ENCODE measurements around the gene HES6.

Gene HES6

DNA sequence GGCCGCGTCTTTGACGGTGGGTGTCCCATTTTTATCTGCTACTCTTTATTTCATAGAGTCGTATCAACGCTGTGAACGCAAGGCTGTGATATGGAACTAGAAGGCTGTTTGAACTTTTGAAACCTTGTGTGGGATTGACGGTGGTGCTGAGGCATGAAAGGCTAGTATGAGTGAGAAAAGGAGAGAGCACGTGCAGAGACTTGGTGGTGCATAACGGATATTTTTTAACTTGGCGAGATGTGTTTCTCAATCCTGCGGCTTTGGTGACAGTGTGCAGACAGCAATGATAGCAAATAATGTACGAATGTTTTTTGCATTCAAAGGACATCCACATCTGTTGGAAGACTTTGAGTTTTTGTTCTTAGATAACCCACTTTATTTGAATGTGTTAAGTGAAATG, 6.2 kb downstream of the HES6 start:
- no peak for DNase-seq (ENCODE audit: low read depth)

DNA sequence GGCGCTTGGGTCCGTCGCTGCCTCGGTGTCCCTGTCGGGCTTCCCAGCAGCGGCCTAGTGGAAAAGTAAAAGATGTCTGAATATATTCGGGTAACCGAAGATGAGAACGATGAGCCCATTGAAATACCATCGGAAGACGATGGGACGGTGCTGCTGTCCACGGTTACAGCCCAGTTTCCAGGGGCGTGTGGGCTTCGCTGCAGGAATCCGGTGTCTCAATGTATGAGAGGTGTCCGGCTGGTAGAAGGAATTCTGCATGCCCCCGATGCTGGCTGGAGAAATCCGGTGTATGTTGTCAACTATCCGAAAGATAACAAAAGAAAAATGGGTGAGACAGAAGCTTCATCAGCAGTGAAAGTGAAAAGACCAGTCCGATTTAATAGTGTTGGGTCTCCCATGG, 8.0 kb downstream of the HES6 start:
- no peak for DNase-seq (ENCODE audit: low read depth)

DNA sequence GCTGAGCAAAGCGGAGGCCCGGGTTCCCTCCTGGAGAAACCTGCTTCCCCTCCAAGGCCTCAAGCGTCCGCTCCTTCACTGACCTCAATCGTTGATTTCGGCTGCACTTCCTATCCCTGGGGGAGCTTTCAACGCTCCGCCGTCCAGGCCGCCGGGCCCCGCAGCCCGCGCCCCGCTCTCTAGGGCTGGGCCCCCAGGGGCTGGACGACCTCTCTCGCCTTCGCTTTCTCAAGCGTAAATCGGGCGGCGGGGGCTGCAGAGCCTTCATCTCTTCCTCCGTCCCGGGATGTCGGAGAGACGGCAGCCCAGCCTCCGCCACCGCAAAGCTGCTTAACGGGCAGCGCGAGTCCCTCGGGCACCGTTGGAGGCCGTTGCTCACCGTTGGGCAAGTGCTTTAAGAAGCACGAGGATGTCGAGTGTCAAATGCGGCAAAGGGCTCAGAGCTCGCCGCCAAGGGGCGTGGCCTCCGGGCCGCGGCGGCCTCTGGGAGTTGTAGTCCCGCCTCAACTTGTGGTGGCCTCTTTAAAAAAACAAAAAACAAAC, 8.5 kb downstream of the HES6 start:
- DNase-seq (ENCODE audit: low read depth) = no peak

DNA sequence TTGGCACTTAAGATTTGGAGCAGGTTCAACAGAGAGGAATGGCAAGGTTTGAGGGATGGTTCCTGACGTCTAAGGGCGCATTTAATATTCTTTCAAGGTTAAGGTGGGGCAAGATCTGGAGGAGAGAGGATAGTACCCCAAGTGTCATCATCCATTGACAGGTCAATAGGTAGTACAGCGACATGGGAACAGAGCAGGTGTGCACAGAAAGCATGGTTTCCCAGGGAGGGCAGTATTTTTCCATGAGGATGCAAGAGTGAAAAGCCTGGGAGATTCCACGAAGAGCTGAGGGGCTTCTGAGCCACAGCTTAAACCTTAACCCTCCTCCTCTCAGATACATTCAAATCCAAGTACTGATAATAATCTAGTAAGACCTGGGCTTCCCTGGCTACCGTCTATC, 9.1 kb downstream of the HES6 start:
- DNase-seq (ENCODE audit: low read depth) = no peak

DNA sequence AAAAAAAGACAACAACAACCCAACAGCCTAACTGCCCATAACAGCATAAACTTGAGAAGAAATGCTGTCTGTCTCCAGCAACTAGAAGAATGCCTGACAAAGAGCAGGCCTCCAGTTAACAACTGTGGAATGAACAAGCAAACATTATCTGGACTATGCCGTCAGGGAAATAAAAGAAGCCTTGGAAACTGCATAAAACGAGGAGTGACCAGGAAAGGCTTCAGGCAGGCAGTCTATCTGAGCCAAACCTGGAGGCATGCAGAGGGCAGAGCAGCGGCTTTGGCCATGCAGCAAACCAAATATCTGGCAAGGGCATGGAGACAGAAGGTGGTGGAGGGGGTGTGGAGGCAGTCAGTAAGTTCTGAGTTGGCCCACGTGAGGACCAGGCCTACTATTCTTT, 11.1 kb downstream of the HES6 start:
- no peak for DNase-seq (ENCODE audit: low read depth)

DNA sequence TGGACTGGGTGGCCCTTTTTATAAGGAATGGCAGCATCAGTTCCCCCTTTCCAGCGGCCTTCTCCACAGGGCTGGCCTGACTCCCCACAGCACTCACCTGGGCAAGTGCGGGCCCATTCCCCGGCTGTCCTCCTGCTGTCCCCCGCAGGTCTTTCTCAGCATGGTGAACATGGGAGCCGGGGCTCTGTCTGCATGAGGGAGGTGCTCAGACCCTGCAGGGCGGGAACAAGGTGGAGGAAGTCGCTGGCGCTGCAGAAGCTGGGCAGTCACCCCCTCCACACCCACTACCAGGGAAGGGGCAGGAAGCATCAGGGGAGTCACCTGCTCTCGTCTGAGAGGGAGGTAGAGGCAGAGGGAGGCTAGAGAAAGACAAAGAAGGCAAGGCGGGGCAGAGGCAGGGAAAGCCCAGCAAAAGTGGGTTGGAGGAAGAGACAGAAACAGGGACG, 12.2 kb downstream of the HES6 start:
- no peak for DNase-seq (ENCODE audit: low read depth)

DNA sequence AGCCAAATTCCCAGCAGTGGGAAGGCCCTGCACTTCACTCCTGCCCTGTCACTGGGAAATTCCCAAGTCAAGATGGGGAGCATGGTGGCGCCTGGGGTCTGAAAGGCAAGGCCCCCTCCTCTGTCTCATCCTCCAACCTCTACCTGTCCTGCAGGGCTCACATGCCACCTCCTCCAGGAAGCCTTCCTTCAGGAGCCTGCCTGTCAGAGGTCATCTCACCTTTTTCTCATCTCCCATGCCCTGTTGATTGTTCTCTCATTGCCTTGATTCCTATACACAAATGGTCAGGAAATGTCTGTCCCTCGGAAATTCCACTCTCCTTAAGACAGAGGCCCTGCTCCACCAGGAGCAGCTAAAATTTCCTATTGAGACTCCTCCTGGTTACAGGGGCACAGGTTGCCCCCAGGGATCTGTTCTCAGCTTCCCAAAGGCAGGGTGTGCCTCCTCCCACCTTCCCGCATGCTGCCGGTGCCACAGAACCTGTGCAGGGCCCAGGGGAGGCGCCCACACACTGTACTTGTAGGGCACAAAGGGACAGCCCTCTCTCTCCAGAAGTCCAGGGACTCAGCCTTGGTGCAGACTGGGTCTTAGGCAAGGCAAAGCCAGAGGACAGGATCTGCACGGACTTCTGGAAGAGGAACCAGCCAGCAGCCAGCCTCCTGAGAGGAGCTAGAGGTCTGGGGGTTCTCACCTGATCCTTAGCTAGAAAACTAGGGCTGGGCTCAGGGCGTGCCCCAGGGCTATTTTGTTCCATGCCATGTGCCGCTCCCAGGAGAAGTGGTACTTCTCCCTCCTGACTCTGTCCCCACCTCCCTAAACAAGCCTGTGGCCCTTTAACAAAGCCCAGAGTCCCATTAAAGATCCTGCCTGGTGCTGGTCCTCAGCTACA, 12.9 kb downstream of the HES6 start:
- no peak for DNase-seq (ENCODE audit: low read depth)

DNA sequence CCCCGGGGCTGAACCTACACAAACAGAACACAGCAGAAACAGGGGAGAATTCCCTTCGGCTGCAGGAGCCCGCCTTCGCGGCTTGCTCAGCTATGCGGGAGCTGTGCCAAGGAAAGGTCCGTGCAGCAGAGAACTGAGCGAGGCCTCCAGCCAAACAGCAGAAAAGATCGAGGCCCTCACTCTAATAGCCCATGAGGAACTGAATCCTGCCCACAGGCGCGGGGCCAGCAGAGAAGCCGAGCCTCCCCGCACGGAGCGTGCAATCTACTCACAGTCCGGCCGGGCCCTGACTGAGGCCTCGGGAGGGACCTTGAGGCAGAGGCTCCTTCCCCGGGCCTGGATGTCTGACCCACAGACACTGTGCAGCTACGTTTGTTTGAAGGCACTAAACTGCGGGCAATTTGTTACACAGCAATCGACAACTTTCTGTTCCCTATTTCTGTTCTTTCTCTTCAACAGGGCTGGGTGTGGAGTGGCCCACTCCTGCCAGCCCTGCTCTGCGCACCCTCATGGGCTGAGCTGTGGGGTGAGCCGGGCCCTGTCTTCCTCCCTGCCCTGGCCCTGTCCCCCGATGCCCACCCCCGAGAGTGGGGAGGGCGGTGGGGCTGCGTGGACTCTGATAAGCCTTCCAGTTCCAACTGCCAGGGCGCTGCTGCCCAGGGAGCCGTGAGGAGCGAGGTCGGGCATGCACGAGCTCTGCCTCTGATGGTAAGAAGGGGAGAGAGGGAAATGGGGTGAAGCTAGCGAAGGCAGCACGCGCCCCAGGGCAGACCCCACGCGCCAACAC, 13.7 kb downstream of the HES6 start:
- DNase-seq (ENCODE audit: low read depth) = no peak

DNA sequence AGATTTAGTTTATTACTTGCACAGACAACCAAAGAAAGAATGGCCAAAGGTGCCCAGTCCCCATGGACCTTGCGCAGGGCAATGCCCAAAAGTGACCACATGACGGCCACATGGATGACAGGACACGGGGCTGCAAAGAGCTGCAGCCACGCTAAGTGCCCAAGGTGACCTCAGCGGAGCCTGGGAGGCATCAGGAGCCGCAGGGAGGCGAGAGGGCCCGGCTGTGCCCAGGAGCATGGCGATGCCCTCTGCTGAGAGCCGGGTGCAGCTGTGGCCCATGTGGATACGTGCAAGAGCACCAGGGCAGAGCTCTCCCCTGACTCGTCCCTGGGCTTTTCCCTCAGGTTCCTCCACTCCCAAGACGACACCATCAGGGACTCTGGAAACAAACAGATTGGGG, 14.7 kb downstream of the HES6 start:
- DNase-seq (ENCODE audit: low read depth) = no peak

DNA sequence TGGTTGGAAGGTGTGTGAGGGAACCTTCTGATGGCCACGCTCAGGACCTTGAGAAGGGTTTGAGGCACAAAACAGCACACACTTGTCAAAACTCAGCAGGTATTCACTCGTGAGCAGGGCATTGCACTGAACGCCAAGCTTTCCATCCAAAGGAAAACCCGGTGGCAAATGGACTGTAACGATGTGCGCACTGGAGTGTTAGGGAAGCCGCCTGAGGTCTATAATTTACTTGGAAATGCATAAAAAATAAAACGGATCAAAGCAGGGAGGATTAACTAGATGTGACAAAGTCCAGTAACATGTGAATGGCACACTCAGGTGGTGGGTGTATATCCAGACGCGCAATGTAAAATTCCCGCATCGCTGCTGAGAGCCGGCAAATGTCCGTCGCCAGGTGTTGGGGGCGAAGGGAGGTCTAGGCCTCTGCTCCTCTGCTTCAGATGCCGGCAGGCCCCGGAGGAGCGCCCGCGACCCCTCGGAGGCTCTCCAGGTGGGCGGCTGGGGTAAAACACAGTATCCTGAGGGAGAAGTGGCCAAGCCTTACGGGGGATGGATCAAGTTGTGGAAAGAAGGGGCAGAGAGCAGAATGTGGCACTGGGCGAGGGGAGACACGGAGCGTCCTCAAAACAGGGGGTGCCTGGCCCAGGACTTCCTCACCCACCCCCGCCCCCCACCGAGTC, 15.3 kb downstream of the HES6 start:
- no peak for DNase-seq (ENCODE audit: low read depth)

DNA sequence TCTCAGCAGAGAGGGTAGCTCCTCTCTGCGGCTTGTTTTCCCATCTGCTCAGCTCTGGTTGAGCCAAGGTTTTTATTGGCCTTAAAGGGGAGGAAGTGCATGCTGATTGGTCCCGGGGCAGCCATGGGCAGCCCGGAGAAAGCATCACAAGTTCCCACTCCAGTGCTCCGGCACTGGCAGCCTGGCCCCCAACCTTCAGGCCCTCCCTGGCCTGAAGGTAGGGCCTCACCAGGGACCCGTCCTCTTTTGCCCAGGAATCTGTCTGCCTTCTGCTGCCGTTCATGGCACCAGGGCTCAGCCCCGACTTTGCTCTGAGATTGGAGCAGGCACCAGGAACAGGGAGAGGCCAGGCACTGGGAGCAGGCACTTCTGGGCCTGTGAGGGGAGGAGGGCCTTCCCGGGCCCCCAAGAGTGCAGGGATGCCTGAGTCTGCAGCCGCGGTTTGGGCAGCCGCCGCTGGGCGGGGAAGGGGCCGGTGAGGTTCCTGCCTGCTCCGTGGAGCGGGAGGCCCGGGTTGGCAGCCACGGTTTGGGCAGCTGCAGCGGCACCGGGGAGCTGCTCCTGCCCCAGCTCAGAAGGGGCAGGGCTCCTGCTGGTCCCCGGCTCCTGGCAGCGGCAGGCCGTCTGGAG, 18.8 kb downstream of the HES6 start:
- no peak for DNase-seq (ENCODE audit: low read depth)

DNA sequence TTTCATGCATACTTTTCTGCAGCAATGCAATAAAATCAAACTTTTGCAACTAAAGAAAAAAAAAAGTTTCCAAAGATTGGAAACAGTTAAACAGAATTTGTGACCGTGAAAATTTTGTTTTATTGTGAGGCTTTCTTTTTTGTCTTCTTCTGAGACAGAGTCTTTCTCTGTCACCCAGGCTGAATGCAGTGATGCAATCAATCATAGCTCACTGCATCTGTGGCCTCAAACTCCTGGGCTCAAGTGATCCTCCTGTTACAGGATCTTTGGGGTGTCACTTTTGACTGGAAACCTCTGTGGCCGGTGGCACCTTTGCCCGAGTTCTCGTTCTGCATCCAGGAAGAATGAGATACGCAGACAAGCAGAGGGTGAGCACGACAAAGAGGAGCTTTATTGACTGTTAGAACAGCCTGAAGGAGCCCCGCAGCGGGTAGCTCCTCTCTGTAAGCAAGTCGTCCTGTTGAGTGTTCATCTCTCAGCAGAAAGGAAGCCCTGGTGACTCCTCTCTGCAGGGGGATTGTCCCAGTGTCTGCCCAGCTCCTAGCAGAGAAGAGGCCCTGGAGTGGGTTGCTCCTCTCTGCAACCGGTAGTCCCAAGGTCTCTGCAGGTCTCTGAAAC, 19.5 kb downstream of the HES6 start:
- no peak for DNase-seq (ENCODE audit: low read depth)

DNA sequence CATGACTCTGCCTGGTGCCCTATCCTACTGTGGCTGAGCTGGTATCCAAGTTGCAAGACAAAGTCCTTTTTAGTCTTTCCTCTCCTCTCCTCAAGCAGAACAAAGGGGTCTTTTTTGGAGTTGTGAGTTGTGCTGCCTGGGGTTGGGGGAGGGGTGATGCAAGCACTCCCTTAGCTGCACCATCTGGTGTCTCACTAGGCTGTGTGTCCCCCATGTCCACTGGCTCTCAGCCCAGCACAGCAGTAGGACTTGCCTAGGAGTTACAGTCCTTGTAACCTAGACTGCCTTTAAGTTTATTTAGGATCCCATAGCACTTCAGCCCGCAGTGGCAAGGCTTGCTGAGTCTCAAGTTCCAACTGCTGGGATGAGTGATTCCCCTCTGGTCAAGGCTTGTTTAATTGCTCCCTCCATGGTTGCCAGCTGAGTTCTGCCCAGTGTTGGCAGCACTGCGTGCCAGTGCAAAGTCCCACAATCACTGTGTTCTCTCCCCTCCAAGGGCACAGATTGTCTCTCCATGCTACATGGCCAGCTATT, 23.1 kb downstream of the HES6 start:
- no peak for DNase-seq (ENCODE audit: low read depth)

DNA sequence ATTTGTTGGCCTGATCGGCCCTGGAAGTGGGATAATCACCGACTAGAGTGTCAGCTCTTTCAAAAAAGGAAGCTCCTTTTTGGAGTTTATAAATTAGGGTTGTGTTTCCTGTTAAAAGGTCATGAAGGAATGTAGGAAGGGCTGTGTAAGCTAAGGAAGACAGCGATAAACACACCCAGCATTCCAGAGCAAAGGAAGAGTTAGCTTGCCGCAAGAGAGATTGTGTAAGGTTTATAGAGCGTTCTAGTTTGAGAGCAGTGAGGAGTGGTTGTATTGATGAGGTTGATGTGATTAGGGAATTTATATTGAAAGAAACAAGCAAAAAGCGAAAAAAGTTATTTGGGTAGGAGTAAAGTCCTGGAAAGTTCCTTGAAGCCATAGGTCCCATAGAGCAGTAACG, 32.8 kb downstream of the HES6 start:
- DNase-seq (ENCODE audit: low read depth) = no peak

DNA sequence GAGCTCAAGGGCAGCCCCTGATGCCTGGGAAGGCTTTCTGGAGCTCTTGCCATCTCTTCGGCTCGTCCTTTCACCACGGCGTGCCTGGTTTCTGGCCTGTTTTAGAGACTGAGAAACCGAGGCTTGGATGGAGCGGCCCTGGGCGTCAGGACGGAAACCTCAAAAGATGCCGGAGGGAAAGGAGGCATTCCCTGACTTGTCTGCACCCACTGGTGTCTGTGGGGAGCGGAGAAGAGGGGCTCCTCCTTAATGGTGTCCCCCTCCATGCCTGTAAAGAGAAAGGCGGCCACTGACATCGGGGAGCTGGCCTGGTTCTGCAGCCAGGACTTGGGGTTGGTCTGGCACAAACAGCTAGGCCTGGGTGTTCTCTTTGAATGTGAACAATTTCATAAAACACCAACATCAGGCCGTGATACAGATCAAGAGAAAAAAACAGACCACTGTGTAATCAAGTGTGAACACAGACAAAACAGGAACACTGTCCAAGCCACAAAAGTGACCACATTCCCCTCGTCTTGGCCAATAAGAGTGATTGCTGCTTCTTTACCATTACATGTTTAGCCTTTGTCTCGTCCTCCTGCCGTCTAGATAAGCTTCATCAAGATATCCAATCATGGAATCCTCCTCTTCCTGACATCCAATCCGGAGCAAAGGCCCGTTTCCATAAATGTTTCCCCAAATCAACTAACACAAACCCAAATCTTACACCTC, 35.7 kb downstream of the HES6 start:
- DNase-seq (ENCODE audit: low read depth) = no peak

DNA sequence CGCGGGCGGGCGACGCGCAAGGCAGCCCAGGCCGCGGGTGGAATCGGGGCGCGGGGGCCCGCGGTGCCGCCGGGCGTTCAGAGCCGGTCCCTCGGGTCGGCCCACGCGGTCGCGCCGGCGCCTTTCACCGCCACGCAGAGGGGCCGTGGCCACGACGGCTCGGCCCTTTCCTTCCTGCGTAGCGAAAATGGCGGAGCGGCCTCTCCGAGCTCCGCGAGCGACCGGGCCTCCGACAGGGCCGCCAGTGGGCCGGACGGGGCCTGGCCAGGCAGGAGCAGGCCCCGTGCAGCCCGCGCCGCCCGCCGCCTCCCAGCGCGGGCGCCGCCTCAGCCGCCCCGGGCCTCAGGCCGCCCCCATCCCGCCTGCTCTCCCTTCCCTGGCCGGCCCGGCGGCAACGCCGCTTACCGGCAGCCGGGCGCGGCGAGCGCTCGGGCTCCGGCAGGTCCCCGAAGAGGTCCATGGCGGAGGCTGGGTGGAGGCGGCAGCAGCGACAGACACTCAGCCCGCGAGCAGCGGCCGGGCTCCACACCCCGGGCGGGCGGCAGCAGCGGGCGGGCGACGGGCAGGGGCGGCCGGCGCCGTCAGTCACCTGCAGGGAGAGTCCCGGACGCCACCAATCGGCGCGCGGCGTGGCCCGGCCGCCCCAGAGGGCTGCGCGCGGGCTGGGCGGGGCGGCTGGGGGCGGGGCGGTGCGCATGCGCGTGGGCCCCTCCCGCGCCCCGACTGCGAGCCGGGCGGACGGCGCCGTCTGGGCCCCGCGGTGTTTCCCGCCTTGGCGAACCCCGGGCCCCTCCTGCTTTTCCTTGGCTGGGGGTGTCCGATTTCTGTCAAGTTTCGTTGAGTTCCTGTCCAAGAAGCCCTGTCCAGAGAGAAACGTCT, 36.5 kb downstream of the HES6 start, which contains the start of gene ILKAP:
Gene ILKAP (minus strand): TSS at position 602 of the 879 bp plus-strand sequence. CDS start 142 bp downstream, at position 460.
- DNase-seq (ENCODE audit: low read depth) = peak; percentile 19

DNA sequence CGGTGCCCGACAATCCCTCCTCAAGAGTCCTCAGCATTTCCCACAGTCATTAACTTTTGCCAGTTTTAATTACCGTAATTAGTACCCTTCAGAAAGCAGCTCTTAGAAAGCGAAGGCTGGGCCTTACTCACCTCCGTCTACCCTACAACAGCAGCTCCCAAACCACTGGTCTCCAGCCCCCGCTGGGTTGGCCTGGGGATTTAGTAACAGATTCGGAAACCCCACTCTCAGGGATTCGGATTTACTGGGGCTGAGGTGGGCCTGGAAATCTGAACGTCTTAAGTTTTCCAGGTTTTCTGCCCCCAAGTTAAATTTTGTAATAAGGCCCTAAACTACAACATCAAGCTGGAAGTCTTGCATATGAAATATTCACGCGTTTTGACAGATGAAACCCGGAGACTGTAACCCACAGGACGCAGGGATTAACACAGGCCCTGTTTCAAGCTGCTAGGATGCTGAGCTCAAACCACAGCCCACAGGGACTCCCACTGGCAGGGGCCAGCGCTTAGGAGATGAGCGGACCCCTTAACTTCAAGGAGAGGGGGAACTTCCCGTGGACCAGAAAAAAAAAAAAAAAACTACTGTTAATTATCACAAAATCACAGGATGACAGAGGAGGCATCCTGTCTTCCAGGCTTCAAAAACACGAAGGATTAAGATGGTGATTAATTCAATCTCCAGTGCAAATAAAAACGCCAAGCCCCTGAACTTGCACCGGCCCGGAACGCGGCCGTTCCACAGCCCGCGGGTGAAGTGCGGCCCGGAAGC, 37.3 kb downstream of the HES6 start:
- DNase-seq (ENCODE audit: low read depth) = no peak

DNA sequence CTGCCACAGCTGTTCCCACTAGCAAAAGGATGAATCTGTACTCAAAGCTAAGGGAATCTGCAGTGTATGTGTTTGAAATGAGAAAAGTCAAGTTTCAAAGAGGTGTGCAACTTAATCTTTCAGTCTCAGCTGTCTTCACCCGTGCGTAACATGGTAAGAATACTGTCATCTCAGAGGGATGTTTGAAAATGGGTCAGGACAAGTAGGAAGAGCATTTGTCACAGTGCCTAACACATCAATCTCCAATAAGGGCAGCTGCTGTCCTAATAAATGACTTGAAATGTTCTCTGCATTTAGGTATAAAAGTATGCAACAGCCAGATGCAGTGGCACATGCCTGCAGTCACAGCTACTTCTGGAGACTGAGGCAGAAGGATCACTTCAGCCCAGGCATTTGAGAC, 49.4 kb downstream of the HES6 start:
- DNase-seq (ENCODE audit: low read depth) = no peak

Data from HS-5 (cell line).